Prostate gland (tissue), 2 donors: ENCODE measurements around the gene CORO2B. TPM values are rescaled to one million over a fixed set of nuclear protein-coding genes. Genes with fewer than 3 reads are reported as not detected.
"Not testable (repeated sequence)": the region's sequence is repeated elsewhere in the genome, so short reads cannot be mapped to it uniquely, and the experiment has no call there.

Experiments
- DNase-seq: peaks from one replicate; pipeline ENCODE4 v3.0.0-alpha.2; 2019; ENCODE audit warnings: low spot score
- H3K27ac ChIP-seq, 2 donors: fragments of 200-600 bp; sonication (generic); 2 replicates each; pipeline ENCODE4 v1.5.1; 2017 to 2019
- H3K27me3 ChIP-seq: fragments of 200-600 bp; sonication (generic); replicated peaks from 2 replicates; pipeline ENCODE4 v1.5.1; 2019; ENCODE audit not compliant: insufficient read depth
- H3K36me3 ChIP-seq, 2 donors: fragments of 200-600 bp; sonication (generic); 1 replicate in 1 of 2; 2 replicates in 1 of 2; pipeline versions ENCODE4 v1.5.1 to v1.8.1; 2017 to 2019
- H3K4me1 ChIP-seq: fragments of 200-600 bp; sonication (generic); replicated peaks from 2 replicates; pipeline ENCODE4 v1.5.1; 2019
- H3K4me3 ChIP-seq, 2 donors: fragments of 200-600 bp; sonication (generic); 2 replicates each; pipeline ENCODE4 v1.5.1; 2017 to 2019
- H3K9me3 ChIP-seq: fragments of 200-600 bp; sonication (generic); 2 replicates; pipeline ENCODE4 v1.5.1; 2017
- CTCF ChIP-seq, 4 experiments: fragments of 200-600 bp in 2 of 4; fragments of 450-650 bp in 2 of 4; sonication (generic) in 2 of 4; IDR thresholded peaks; 1 replicate in 3 of 4; 2 replicates in 1 of 4; pipeline ENCODE4 v1.5.1; 2016 to 2019; ENCODE audit warnings: antibody characterized with exemption in 4 of 4, mild to moderate bottlenecking in 2 of 4, moderate library complexity in 2 of 4
- POLR2A ChIP-seq: fragments of 450-650 bp; IDR thresholded peaks from one replicate; pipeline ENCODE4 v1.6.1; 2016; ENCODE audit warnings: antibody characterized with exemption, mild to moderate bottlenecking
- POLR2AphosphoS5 ChIP-seq: sonication (generic); formaldehyde crosslinking; IDR thresholded peaks from one replicate; pipeline ENCODE4 v1.6.1; 2017; ENCODE audit warnings: antibody characterized with exemption
- WGBS: methylation state at CpG from one replicate; pipeline ENCODE4 v1.1.5; 2018; 5-methylcytosine and 5-hydroxymethylcytosine counted together
- intact Hi-C: fragments of 100-400 bp; cut with DNase I; formaldehyde crosslinking; loops from one replicate; pipeline ENCODE4 v1.14.2; 2022
- total RNA-seq, 2 donors: library from RNA; depleted of rRNA; stranded (reverse); fragments of >200 nt; gene quantifications; one replicate each; pipeline ENCODE4 v1.1.0, GENCODE V29; 2016

CORO2B gene
- total RNA-seq, 2 donors from 2014 or later, result 0.50 to 1.4 TPM

- no peak for TF ChIP-seq CTCF (IDR thresholded peaks at IDR 0.05)
- no peak for TF ChIP-seq POLR2AphosphoS5
- no peak for TF ChIP-seq POLR2A
- intact Hi-C loops, result no loop called here
- Histone ChIP-seq H3K36me3 (no peaks in the 10 kb centered on the region), H3K4me1 (no peaks in the 10 kb centered on the region), H3K9me3 (no peaks in the 10 kb centered on the region), H3K27ac (no peak overlapping the region), H3K4me3 (no peak overlapping the region), H3K27me3 (no peaks in the 10 kb centered on the region)
- WGBS, result 97% methylated on average over 5 of the region's 5 CpGs
- DNase-seq, result no peak
Measured at GRCh38 chr15:68603216-68603595, 24.4 kb downstream of the CORO2B start.

- intact Hi-C loops, result no loop called here
- no peak for DNase-seq
- no peak for TF ChIP-seq POLR2AphosphoS5
- no peak for TF ChIP-seq POLR2A
- TF ChIP-seq CTCF (IDR thresholded peaks at IDR 0.05), result no peak
- no peaks in the 10 kb centered on the region for H3K27me3 ChIP-seq
- no peaks in the 10 kb centered on the region for H3K4me1 ChIP-seq
- WGBS, result 97% methylated on average over 9 of the region's 9 CpGs
- no peaks in the 10 kb centered on the region for H3K36me3 ChIP-seq
- no peaks in the 10 kb centered on the region for H3K9me3 ChIP-seq
- no peak overlapping the region for H3K27ac ChIP-seq
- no peak overlapping the region for H3K4me3 ChIP-seq
Measured at GRCh38 chr15:68603951-68604350, 25.2 kb downstream of the CORO2B start.

GRCh38 chr15:68604840-68605478 lies 26.2 kb downstream of the CORO2B start:
- H3K27me3 ChIP-seq, H3K4me1 ChIP-seq, DNase-seq, intact Hi-C loops, H3K4me3 ChIP-seq, H3K9me3 ChIP-seq, H3K36me3 ChIP-seq, H3K27ac ChIP-seq: not testable (repeated sequence)
- WGBS, result 49% methylated on average over 10 of the region's 10 CpGs
- peak; percentile 51 for TF ChIP-seq POLR2AphosphoS5

GRCh38 chr15:68606375-68606774 lies 27.6 kb downstream of the CORO2B start:
- Histone ChIP-seq H3K27ac (no peak overlapping the region), H3K36me3 (no peaks in the 10 kb centered on the region), H3K27me3 (no peaks in the 10 kb centered on the region), H3K9me3 (no peaks in the 10 kb centered on the region), H3K4me3 (no peak overlapping the region), H3K4me1 (no peaks in the 10 kb centered on the region)
- intact Hi-C loops, result no loop called here
- 87% methylated on average over 3 of the region's 3 CpGs for WGBS
- TF ChIP-seq POLR2AphosphoS5 (no peak), POLR2A (no peak)
- DNase-seq, result no peak

- H3K4me1 ChIP-seq, result no peaks in the 10 kb centered on the region
- H3K36me3 ChIP-seq, result no peaks in the 10 kb centered on the region
- no peaks in the 10 kb centered on the region for H3K9me3 ChIP-seq
- no peak for DNase-seq
- intact Hi-C loops, result no loop called here
- 51% methylated on average over 7 of the region's 8 CpGs for WGBS
- no peak overlapping the region for H3K4me3 ChIP-seq
- TF ChIP-seq POLR2A (no peak), CTCF (IDR thresholded peaks at IDR 0.05) (no peak), POLR2AphosphoS5 (no peak)
- H3K27ac ChIP-seq, result no peak overlapping the region
- no peaks in the 10 kb centered on the region for H3K27me3 ChIP-seq
Measured at GRCh38 chr15:68608206-68608843, 29.5 kb downstream of the CORO2B start.

- TF ChIP-seq POLR2A, result no peak
- no peak for TF ChIP-seq POLR2AphosphoS5
- TF ChIP-seq CTCF (IDR thresholded peaks at IDR 0.05), result no peak
- Histone ChIP-seq H3K4me3 (no peak overlapping the region), H3K9me3 (no peaks in the 10 kb centered on the region), H3K36me3 (no peaks in the 10 kb centered on the region), H3K4me1 (no peaks in the 10 kb centered on the region), H3K27me3 (no peaks in the 10 kb centered on the region), H3K27ac (no peak overlapping the region)
- no peak for DNase-seq
- WGBS, result 90% methylated on average over 4 of the region's 4 CpGs
- intact Hi-C loops, result no loop called here
Measured at GRCh38 chr15:68608844-68609232, 30.0 kb downstream of the CORO2B start.
